OCI-LY7 (cell line): Measurements from ENCODE around the gene COQ10A. TPM values are rescaled to one million over a fixed set of nuclear protein-coding genes. Genes with fewer than 3 reads are reported as not detected.

ENCODE experiments used
- BruUV-seq: library from RNA; stranded (reverse); fragments of 400-500 nt; replicated peaks from 2 replicates; lab custom pipeline; 2021; lab: Mats Ljungman, UMichigan
- CTCF ChIA-PET: fragments of 300-600 bp; sonication (Branson Sonifier 250); formaldehyde crosslinking; loops from one replicate; lab custom pipeline; 2022; ENCODE audit warnings: antibody characterized with exemption; ENCODE audit not compliant: unreplicated experiment; lab: Charles Lee
- POLR2A ChIA-PET: fragments of 300-600 bp; sonication (Branson Sonifier 250); formaldehyde crosslinking; loops from one replicate; lab custom pipeline; 2022; ENCODE audit warnings: antibody characterized with exemption; lab: Charles Lee
- DNase-seq: peaks from one replicate; pipeline ENCODE4 v3.0.0-alpha.2; 2015; ENCODE audit warnings: low spot score
- H2AFZ ChIP-seq: fragments of 200-600 bp; sonication (generic), shearing (Covaris generic); 2 replicates; pipeline ENCODE4 v1.6.1; 2014; ENCODE audit warnings: mild to moderate bottlenecking, antibody characterized with exemption, low read length, moderate library complexity
- H3K27ac ChIP-seq: fragments of 200-600 bp; sonication (generic); 2 replicates; pipeline ENCODE4 v1.5.1; 2014; ENCODE audit warnings: mixed run types, low read depth, mild to moderate bottlenecking, moderate library complexity, low read length, inconsistent platforms; ENCODE audit not compliant: poor library complexity, severe bottlenecking
- H3K36me3 ChIP-seq: fragments of 200-600 bp; sonication (generic); 2 replicates; pipeline ENCODE4 v1.6.1; 2014; ENCODE audit warnings: mild to moderate bottlenecking, antibody characterized with exemption, low read length, moderate library complexity, mixed read lengths; ENCODE audit not compliant: insufficient read depth
- H3K4me1 ChIP-seq: fragments of 200-600 bp; sonication (generic); 2 replicates; pipeline ENCODE4 v1.5.1; 2014; ENCODE audit warnings: mild to moderate bottlenecking, low read length; ENCODE audit not compliant: insufficient read depth, poor library complexity, severe bottlenecking
- H3K4me2 ChIP-seq: fragments of 200-600 bp; sonication (generic); 2 replicates; pipeline ENCODE4 v1.6.1; 2014; ENCODE audit warnings: mild to moderate bottlenecking, low read length
- H3K4me3 ChIP-seq: fragments of 200-600 bp; sonication (generic); 2 replicates; pipeline ENCODE4 v1.5.1; 2014; ENCODE audit warnings: mild to moderate bottlenecking, low read depth, low read length; ENCODE audit not compliant: poor library complexity, severe bottlenecking
- H3K79me2 ChIP-seq: fragments of 200-600 bp; sonication (generic); 2 replicates; pipeline ENCODE4 v1.6.1; 2016; ENCODE audit warnings: low read depth, mild to moderate bottlenecking, low read length, moderate library complexity, mixed read lengths; ENCODE audit not compliant: insufficient read depth
- H3K9me2 ChIP-seq: fragments of 200-600 bp; sonication (generic); 2 replicates; pipeline ENCODE4 v1.6.1; 2016; ENCODE audit warnings: mild to moderate bottlenecking, low read length, mixed read lengths; ENCODE audit not compliant: insufficient read depth
- H3K9me3 ChIP-seq: fragments of 200-600 bp; sonication (generic); 2 replicates; pipeline ENCODE4 v1.6.1; 2014; ENCODE audit warnings: mild to moderate bottlenecking, mixed run types, low read length, mixed read lengths
- H4K20me1 ChIP-seq: fragments of 200-600 bp; sonication (generic); 2 replicates; pipeline ENCODE4 v1.6.1; 2014; ENCODE audit warnings: mild to moderate bottlenecking, antibody characterized with exemption, low read length, moderate library complexity, mixed read lengths; ENCODE audit not compliant: insufficient read depth
- EZH2phosphoT487 ChIP-seq: fragments of 200-600 bp; sonication (generic); IDR thresholded peaks from 2 replicates; pipeline ENCODE4 v1.6.1; 2018; ENCODE audit warnings: low read depth, borderline replicate concordance, mild to moderate bottlenecking, mixed run types, antibody characterized with exemption, low read length, moderate library complexity, mixed read lengths
- intact Hi-C: fragments of 100-400 bp; cut with micrococcal nuclease; formaldehyde crosslinking; loops from one replicate; pipeline ENCODE4 v1.10.0; 2022; ENCODE audit not compliant: unreplicated experiment
- total RNA-seq, 2 experiments: library from RNA; depleted of rRNA in 1 of 2; stranded (reverse); fragments of >200 nt in 1 of 2; shearing (Covaris generic) in 1 of 2; gene quantifications; 2 replicates each; pipeline ENCODE4 v1.2.3, GENCODE V29; 2014 to 2022
- TF ChIP-seq, protein P1 (sequence below): fragments of 200-600 bp; sonication (generic); conservative IDR thresholded peaks from 2 replicates; pipeline ENCODE4 v1.5.1; 2014; ENCODE audit warnings: mild to moderate bottlenecking, antibody characterized with exemption, low read length, moderate library complexity, mixed read lengths

The COQ10A gene
- total RNA-seq, 2 experiments from 2014 or later, result 20.6 to 22.1 TPM

DNA sequence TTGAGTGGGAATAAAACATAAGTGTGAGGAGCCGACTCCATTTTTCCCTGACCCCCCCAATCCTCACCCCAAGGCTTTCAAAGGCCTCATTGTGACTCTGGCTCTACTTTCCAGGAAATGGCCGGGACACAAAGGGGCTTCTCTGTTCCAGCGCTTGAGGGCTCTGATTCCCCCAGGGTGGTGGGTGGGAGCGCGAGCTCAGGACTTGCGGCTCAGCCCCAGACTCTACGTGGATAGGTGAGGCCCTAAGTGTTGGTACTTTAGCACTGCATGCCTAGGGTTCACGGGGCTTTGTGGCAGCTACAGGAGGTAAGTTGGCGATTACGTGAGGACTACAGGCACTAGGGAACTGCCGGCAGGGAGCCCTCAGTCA lies 48.5 kb downstream of the COQ10A start:
- intact Hi-C loops, result loop anchor here (5.0 kb wide), 1 partner anchor 62 kb away; no protein-coding TSS in a partner anchor

DNA sequence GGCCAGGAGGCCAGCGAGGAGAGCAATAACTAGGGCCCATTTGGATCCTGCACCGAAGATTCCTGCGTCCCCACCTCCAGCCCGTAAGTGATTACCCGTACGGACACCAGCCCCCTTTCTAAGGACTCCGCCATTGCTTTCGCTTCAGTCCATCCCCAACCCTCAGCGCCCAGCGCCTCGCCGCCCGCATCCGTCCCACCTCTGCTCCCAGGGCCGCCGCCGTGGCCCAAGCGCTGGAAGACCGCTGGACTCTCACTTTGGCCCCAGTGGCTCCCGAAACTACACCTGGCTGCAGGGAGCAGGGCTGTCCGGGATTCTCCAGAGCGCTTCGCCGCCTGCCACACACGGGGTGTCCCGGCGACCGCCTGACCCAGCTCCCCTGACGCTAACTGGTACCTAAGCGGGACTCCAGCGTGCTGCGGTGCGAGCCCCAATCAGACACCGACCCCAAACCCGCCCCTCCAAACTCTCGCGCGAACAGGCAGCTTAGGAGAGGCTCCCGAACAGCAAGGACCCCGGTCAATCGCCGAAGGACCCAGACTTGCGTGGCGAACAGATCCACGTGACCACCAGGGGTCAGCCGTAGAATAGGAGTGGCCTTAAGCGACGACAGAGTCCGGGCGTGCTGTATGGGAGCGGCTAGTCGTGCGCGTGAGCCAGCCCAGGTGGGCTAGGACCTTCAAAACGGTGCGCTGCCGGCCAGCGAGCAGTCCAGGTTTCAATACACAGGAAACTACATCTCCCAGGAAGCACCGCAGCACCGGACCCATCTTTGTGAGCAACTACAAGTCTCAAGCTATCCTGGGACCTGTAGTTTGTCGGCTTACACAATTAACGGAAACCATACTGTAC lies 49.1 kb downstream of the COQ10A start, which contains the start of gene CNPY2:
Gene CNPY2, minus strand, starts transcription at position 367 of the 852 bp plus-strand sequence. CDS start 771 bp downstream, outside the sequence.
- POLR2A ChIA-PET, result interaction anchor here (0.6 to 2.7 kb wide), 19 partner anchors 9 to 148 kb away, joined by 3 to 17 read pairs (median 4); partner anchors contain the start of genes IL23A, PAN2, RNF41 and STAT2
- no TSS peak for BruUV-seq
- peak within 1 kb of the TSS; percentile 83 for H3K4me3 ChIP-seq
- no peaks in the 10 kb centered on the region for H4K20me1 ChIP-seq
- H3K4me1 ChIP-seq, result peaks cover 14% of the 10 kb centered on the region
- peak within 1 kb of the TSS; percentile 68 for H2AFZ ChIP-seq
- H3K4me2 ChIP-seq, result peak within 1 kb of the TSS; percentile 84
- H3K79me2 ChIP-seq, result peaks cover 15% of the 10 kb centered on the region; the same call in 1 of the 2 replicates
- H3K27ac ChIP-seq, result peak within 1 kb of the TSS; percentile 60
- H3K9me3 ChIP-seq, result no peaks in the 10 kb centered on the region
- H3K9me2 ChIP-seq, result no peaks in the 10 kb centered on the region
- intact Hi-C loops, result loop anchor here (1.0 to 5.0 kb wide), 4 partner anchors 61 to 152 kb away; partner anchors contain the start of genes SPRYD4 and TIMELESS
- CTCF ChIA-PET, result interaction anchor here (0.5 to 2.1 kb wide), 7 partner anchors 11 to 495 kb away, joined by 3 to 12 read pairs (median 4); partner anchors contain the start of gene CS
- peaks cover 44% of the 10 kb centered on the region for H3K36me3 ChIP-seq
- TF ChIP-seq EZH2phosphoT487, result no peak
- TF ChIP-seq, protein P1, sequence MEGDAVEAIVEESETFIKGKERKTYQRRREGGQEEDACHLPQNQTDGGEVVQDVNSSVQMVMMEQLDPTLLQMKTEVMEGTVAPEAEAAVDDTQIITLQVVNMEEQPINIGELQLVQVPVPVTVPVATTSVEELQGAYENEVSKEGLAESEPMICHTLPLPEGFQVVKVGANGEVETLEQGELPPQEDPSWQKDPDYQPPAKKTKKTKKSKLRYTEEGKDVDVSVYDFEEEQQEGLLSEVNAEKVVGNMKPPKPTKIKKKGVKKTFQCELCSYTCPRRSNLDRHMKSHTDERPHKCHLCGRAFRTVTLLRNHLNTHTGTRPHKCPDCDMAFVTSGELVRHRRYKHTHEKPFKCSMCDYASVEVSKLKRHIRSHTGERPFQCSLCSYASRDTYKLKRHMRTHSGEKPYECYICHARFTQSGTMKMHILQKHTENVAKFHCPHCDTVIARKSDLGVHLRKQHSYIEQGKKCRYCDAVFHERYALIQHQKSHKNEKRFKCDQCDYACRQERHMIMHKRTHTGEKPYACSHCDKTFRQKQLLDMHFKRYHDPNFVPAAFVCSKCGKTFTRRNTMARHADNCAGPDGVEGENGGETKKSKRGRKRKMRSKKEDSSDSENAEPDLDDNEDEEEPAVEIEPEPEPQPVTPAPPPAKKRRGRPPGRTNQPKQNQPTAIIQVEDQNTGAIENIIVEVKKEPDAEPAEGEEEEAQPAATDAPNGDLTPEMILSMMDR, result peak; percentile 48; the same call in 1 of the 2 replicates
- peak; percentile 96 for DNase-seq

More for the DNA sequence above, 48.5 kb downstream of the COQ10A start:
- Histone ChIP-seq H2AFZ (peak overlapping the region; percentile 68), H4K20me1 (no peaks in the 10 kb centered on the region), H3K4me3 (peak overlapping the region; percentile 83), H3K4me1 (peaks cover 14% of the 10 kb centered on the region), H3K9me2 (no peaks in the 10 kb centered on the region), H3K27ac (peak overlapping the region; percentile 60), H3K36me3 (peaks cover 50% of the 10 kb centered on the region), H3K79me2 (peaks cover 15% of the 10 kb centered on the region; the same call in 1 of the 2 replicates), H3K4me2 (peak overlapping the region; percentile 84), H3K9me3 (no peaks in the 10 kb centered on the region)
- no TSS peak for BruUV-seq
- peak; percentile 36 for DNase-seq
- TF ChIP-seq, protein P1, result no peak
- TF ChIP-seq EZH2phosphoT487, result no peak
- ChIA-PET POLR2A (interaction anchor here (0.7 to 2.7 kb wide), 12 partner anchors 10 to 149 kb away, joined by 3 to 17 read pairs (median 6); partner anchors contain the start of genes IL23A, RNF41, STAT2 and TIMELESS), CTCF (interaction anchor here (0.7 to 2.1 kb wide), 3 partner anchors 16 to 154 kb away, joined by 3 to 12 read pairs (median 10); partner anchors contain the start of gene CS)
